Ovary (tissue), 9 donors: ENCODE measurements around the gene LMF1. TPM values are rescaled to one million over a fixed set of nuclear protein-coding genes. Genes with fewer than 3 reads are reported as not detected.

ENCODE experiments used
- DNase-seq, 5 donors: peaks; one replicate each; pipeline ENCODE4 v3.0.0-alpha.2; 2019 to 2020
- H3K27ac ChIP-seq, 2 donors: fragments of 200-600 bp; one replicate each; pipeline versions ENCODE4 v1.5.1 to v1.8.0; 2019 to 2022
- H3K27me3 ChIP-seq: fragments of 200-600 bp; one replicate; pipeline ENCODE4 v1.8.0; 2022
- H3K36me3 ChIP-seq: fragments of 200-600 bp; sonication (generic); one replicate; pipeline ENCODE4 v1.5.1; 2019
- H3K4me1 ChIP-seq: one replicate; pipeline ENCODE4 v1.8.1; 2013; ENCODE audit warnings: mild to moderate bottlenecking, moderate library complexity; ENCODE audit not compliant: insufficient read depth
- H3K4me3 ChIP-seq: fragments of 200-600 bp; sonication (generic); one replicate; pipeline ENCODE4 v1.5.1; 2017
- H3K9me3 ChIP-seq, 2 donors: fragments of 200-600 bp in 1 of 2; sonication (generic) in 1 of 2; one replicate each; pipeline versions ENCODE4 v1.5.1 to v1.8.1; 2013 to 2019; ENCODE audit warnings: mild to moderate bottlenecking in 1 of 2, moderate library complexity in 1 of 2
- EP300 ChIP-seq: sonication (generic); formaldehyde crosslinking; IDR thresholded peaks from one replicate; pipeline ENCODE4 v1.6.1; 2017; ENCODE audit warnings: antibody characterized with exemption
- POLR2A ChIP-seq: fragments of 450-650 bp; IDR thresholded peaks from one replicate; pipeline ENCODE4 v1.6.1; 2017; ENCODE audit warnings: antibody characterized with exemption, mild to moderate bottlenecking, moderate library complexity
- WGBS, 3 donors: extraction: QIAGEN DNeasy Blood & Tissue Kit in 1 of 3; methylation state at CpG; one replicate each; pipeline versions ENCODE4 v1.1.5 to v1.1.7; 2013 to 2017; 5-methylcytosine and 5-hydroxymethylcytosine counted together
- intact Hi-C, 4 donors: fragments of 100-400 bp; cut with DNase I; formaldehyde crosslinking; loops; one replicate each; pipeline versions ENCODE4 v1.11.0 to v1.15.1; 2022 to 2023
- polyA plus RNA-seq, 2 donors: library from polyadenylated mRNA; stranded (reverse); fragments of 200-250 nt in 1 of 2; fragments of 350-450 nt in 1 of 2; fragmentation: Illumina TruSeq in 1 of 2; extraction: RNeasy Lipid Tissue Mini Kit (QIAGEN cat#74804) in 1 of 2; gene quantifications; one replicate each; pipeline ENCODE4 v1.2.3, GENCODE V29; 2013 to 2014
- total RNA-seq, 7 donors: library from RNA; depleted of rRNA in 2 of 7; stranded (reverse); fragments of >200 nt in 2 of 7; fragmentation: NEBNext Ultra II Directional in 3 of 7; extraction: Animal tissue kit (Norgen Biotek cat#: 25700) in 3 of 7; gene quantifications; one replicate each; pipeline versions ENCODE4 v1.1.0 to v1.2.4, GENCODE V29; 2016 to 2023
- TF ChIP-seq, protein P1 (sequence below), 3 donors: fragments of 450-650 bp in 2 of 3; fragments of 200-600 bp in 1 of 3; IDR thresholded peaks; one replicate each; pipeline versions ENCODE4 v1.5.1 to v1.8.0; 2016 to 2022; ENCODE audit warnings: antibody characterized with exemption in 3 of 3, mild to moderate bottlenecking in 1 of 3
- donor health status: DM: no; HTN: no; CAD: no; lungs with moderate emphysema.
- donor health status: DM: no; HTN: no; CAD: no.
- donor health status: Bipolar disorder and iron deficiency.
- donor health status: DM: yes; HTN: yes; CAD: no.
- donor health status: DM: no; HTN: no; CAD: no.
- donor health status: DM: yes; HTN: yes; CAD: no.

LMF1 gene
- total and polyA plus RNA-seq, 9 donors = 7.8 to 31.9 (median 23.6) TPM

DNA sequence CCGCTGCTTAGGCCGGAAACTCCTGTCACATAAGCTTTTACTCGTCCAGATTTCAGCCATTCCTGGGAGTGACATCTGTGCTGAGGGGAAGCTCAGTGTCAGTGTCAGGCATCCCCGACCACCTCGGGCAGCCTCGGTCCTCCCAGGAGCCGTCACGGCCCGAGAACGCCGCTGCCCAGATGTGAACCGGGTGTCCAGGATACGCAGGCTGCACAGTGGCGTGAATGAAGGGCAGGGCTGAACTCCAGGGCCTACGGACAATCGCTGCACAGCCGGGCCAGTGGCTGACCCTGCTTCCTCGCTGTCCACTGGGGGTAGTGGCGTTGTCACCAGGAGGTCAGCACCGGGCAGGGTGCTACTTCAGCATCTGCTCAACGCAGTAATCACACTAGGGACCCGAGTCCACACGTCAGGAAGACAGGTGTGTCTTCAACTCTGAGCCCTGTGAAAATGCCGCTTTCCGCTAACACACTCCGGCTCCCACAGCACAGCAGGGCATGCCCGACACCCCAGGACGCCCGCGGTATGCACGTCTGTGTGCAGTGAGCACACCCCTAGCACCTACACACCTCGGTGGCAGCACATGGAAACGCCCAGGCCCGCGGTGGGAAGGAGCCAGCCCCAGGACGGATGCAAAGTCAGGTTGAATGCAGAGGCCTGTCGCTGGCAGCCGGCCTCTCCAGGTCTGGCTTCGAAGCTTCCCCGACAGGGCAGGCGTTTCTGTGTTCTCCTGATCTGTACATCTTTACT lies 3.1 kb downstream of the LMF1 start:
- TF ChIP-seq EP300 (no peak), POLR2A (no peak)
- TF ChIP-seq, protein P1, sequence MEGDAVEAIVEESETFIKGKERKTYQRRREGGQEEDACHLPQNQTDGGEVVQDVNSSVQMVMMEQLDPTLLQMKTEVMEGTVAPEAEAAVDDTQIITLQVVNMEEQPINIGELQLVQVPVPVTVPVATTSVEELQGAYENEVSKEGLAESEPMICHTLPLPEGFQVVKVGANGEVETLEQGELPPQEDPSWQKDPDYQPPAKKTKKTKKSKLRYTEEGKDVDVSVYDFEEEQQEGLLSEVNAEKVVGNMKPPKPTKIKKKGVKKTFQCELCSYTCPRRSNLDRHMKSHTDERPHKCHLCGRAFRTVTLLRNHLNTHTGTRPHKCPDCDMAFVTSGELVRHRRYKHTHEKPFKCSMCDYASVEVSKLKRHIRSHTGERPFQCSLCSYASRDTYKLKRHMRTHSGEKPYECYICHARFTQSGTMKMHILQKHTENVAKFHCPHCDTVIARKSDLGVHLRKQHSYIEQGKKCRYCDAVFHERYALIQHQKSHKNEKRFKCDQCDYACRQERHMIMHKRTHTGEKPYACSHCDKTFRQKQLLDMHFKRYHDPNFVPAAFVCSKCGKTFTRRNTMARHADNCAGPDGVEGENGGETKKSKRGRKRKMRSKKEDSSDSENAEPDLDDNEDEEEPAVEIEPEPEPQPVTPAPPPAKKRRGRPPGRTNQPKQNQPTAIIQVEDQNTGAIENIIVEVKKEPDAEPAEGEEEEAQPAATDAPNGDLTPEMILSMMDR (IDR thresholded peaks at IDR 0.05) = no peak
- Histone ChIP-seq H3K27me3 (no peaks in the 10 kb centered on the region), H3K9me3 (no peaks in the 10 kb centered on the region), H3K4me1 (peaks cover 18% of the 10 kb centered on the region), H3K4me3 (no peak overlapping the region), H3K27ac (no peak overlapping the region), H3K36me3 (no peaks in the 10 kb centered on the region)
- DNase-seq = no peak
- intact Hi-C loops = no loop called here
- 92 to 94% (median 94%) methylated on average over 41 of the region's 41 CpGs for WGBS, 3 donors

GRCh38 chr16:967077-967541 lies 3.7 kb downstream of the LMF1 start:
- H3K27ac ChIP-seq = no peak overlapping the region
- intact Hi-C loops = no loop called here

GRCh38 chr16:966505-966904 lies 4.3 kb downstream of the LMF1 start:
- DNase-seq = no peak
- TF ChIP-seq POLR2A (no peak), EP300 (no peak)
- TF ChIP-seq, protein P1 (IDR thresholded peaks at IDR 0.05) = no peak
- H3K4me1 ChIP-seq = peaks cover 18% of the 10 kb centered on the region
- no peaks in the 10 kb centered on the region for H3K27me3 ChIP-seq
- H3K4me3 ChIP-seq = no peak overlapping the region
- intact Hi-C loops = no loop called here
- WGBS, 3 donors = 92 to 96% (median 96%) methylated on average over 10 of the region's 10 CpGs
- no peaks in the 10 kb centered on the region for H3K36me3 ChIP-seq
- H3K27ac ChIP-seq = no peak overlapping the region
- H3K9me3 ChIP-seq = no peaks in the 10 kb centered on the region

More at GRCh38 chr16:967077-967541, 3.7 kb downstream of the LMF1 start:
- Histone ChIP-seq H3K9me3 (no peaks in the 10 kb centered on the region), H3K36me3 (no peaks in the 10 kb centered on the region), H3K27me3 (no peaks in the 10 kb centered on the region), H3K4me1 (peaks cover 18% of the 10 kb centered on the region), H3K4me3 (no peak overlapping the region)
- no peak for DNase-seq
- no peak for TF ChIP-seq EP300
- 89 to 91% (median 90%) methylated on average over 20 of the region's 20 CpGs for WGBS, 3 donors

- 95 to 96% (median 96%) methylated on average over 18 of the region's 18 CpGs for WGBS, 3 donors
- no peaks in the 10 kb centered on the region for H3K27me3 ChIP-seq
- no peak overlapping the region for H3K27ac ChIP-seq
- H3K4me3 ChIP-seq = no peak overlapping the region
- H3K4me1 ChIP-seq = peaks cover 16% of the 10 kb centered on the region
- no peak for TF ChIP-seq EP300
- TF ChIP-seq, protein P1 (IDR thresholded peaks at IDR 0.05) = no peak
- no peak for TF ChIP-seq POLR2A
- no peaks in the 10 kb centered on the region for H3K9me3 ChIP-seq
- H3K36me3 ChIP-seq = no peaks in the 10 kb centered on the region
- intact Hi-C loops = no loop called here
- peak in 1 of 5 donors; percentile 7 for DNase-seq
These were observed 4.7 kb downstream of the LMF1 start for GRCh38 chr16:966035-966434.

DNA sequence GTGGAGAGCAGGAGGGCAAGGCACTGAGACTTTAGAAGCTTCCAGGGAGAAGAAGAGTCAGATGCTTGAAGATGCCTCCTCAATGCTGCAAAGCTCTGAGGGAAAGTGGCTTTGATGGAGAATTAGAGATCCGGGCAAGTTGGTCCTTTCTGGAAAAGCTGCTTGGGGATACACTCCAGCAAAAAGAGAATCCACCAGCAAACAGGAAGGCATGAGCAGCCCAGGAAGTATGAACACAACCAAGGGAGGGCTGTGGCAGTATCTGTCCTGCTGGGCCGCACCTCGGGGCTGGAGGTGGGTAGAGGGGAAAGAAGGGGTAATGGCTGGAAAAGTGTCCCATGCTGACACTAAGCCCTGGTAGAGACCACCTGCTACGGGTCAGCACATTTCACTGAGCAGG lies 5.3 kb downstream of the LMF1 start:
- no peaks in the 10 kb centered on the region for H3K27me3 ChIP-seq
- intact Hi-C loops = no loop called here
- H3K27ac ChIP-seq = no peak overlapping the region
- H3K9me3 ChIP-seq = no peaks in the 10 kb centered on the region
- TF ChIP-seq, protein P1 (IDR thresholded peaks at IDR 0.05) = no peak
- TF ChIP-seq EP300 (no peak), POLR2A (no peak)
- H3K4me3 ChIP-seq = no peak overlapping the region
- DNase-seq = no peak
- WGBS, 3 donors = 96 to 97% (median 96%) methylated on average over 4 of the region's 4 CpGs
- H3K36me3 ChIP-seq = no peaks in the 10 kb centered on the region
- peaks cover 16% of the 10 kb centered on the region for H3K4me1 ChIP-seq
